Measurements from ENCODE around the gene OR1L8. TPM values are rescaled to one million over a fixed set of nuclear protein-coding genes. Genes with fewer than 3 reads are reported as not detected.
"Not testable (repeated sequence)": the region's sequence is repeated elsewhere in the genome, so short reads cannot be mapped to it uniquely, and the experiment has no call there.

The OR1L8 gene
- total and polyA plus RNA-seq, 2 donors from 2014 or later, result not detected

DNA sequence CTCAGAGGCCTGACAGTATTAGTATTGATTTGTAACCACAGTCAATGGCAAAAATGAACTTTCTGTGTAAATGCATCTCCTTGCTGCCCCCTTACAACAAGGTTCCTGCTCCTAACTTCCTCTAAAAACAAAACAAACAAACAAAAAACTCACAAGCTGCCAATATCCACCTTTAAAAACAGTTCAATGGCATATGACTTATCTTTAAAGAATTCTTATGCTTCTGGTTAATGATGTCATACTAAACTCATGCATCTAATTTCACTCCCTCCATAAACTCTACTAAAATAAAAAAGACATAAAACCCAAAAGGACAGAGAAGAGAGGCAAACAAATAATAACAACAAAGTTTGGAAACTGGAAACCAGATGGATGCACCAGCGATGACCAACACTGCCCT lies 47.0 kb downstream of the OR1L8 start:
- Histone ChIP-seq H3K36me3 (ENCODE audit: control insufficient read depth in 2 of 3, insufficient read depth in 3 of 3, low read length in 3 of 3) (no peaks in the 10 kb centered on the region), H3K9ac (ENCODE audit: low read length in 3 of 3) (no peak overlapping the region), H3K9me3 (ENCODE audit: control insufficient read depth in 2 of 3, insufficient read depth in 1 of 3, low read length in 3 of 3) (no peaks in the 10 kb centered on the region), H3K4me3 (ENCODE audit: low read length in 3 of 3) (no peak overlapping the region), H3K27ac (ENCODE audit: low read depth in 2 of 2, low read length in 2 of 2) (no peak overlapping the region), H3K27me3 (ENCODE audit: control insufficient read depth, insufficient read depth, low read length) (no peaks in the 10 kb centered on the region), H3K4me1 (ENCODE audit: control insufficient read depth in 2 of 3, insufficient read depth in 2 of 3, low read depth in 1 of 3, low read length in 3 of 3) (no peaks in the 10 kb centered on the region)
- no peak for DNase-seq
- no peak for FAIRE-seq
- TF ChIP-seq, protein P1, sequence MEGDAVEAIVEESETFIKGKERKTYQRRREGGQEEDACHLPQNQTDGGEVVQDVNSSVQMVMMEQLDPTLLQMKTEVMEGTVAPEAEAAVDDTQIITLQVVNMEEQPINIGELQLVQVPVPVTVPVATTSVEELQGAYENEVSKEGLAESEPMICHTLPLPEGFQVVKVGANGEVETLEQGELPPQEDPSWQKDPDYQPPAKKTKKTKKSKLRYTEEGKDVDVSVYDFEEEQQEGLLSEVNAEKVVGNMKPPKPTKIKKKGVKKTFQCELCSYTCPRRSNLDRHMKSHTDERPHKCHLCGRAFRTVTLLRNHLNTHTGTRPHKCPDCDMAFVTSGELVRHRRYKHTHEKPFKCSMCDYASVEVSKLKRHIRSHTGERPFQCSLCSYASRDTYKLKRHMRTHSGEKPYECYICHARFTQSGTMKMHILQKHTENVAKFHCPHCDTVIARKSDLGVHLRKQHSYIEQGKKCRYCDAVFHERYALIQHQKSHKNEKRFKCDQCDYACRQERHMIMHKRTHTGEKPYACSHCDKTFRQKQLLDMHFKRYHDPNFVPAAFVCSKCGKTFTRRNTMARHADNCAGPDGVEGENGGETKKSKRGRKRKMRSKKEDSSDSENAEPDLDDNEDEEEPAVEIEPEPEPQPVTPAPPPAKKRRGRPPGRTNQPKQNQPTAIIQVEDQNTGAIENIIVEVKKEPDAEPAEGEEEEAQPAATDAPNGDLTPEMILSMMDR (IDR thresholded peaks at IDR 0.05; ENCODE audit: borderline replicate concordance, extremely low read depth, insufficient read depth), result no peak
- intact Hi-C loops (cut with DNase I), result no loop called here

DNA sequence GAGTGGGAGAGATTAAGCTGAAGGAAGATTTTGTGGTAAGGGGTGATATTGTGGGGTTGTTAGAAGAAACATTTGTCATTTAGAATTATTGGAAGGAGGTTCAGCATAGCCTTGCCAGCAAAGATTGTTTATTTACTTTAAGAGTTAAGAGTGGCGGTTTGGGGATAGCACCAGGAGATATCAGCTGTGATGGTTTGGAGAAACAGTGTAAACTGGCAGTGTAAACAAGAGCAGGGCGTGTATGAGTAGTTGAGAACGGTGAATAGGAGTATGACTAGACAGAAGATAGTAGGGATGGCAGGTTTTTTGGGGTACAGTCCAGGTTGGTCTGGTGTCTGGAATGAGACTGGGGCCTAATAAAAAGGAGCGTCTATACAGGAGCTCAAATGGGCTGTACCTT lies 52.0 kb downstream of the OR1L8 start:
- H3K9me3 ChIP-seq (ENCODE audit: control insufficient read depth in 2 of 3, insufficient read depth in 1 of 3, low read length in 3 of 3); intact Hi-C loops (cut with DNase I); H3K27ac ChIP-seq (ENCODE audit: low read depth in 2 of 2, low read length in 2 of 2); H3K27me3 ChIP-seq (ENCODE audit: control insufficient read depth, insufficient read depth, low read length); FAIRE-seq; H3K4me3 ChIP-seq (ENCODE audit: low read length in 3 of 3); H3K36me3 ChIP-seq (ENCODE audit: control insufficient read depth in 2 of 3, insufficient read depth in 3 of 3, low read length in 3 of 3); H3K4me1 ChIP-seq (ENCODE audit: control insufficient read depth in 2 of 3, insufficient read depth in 2 of 3, low read depth in 1 of 3, low read length in 3 of 3); H3K9ac ChIP-seq (ENCODE audit: low read length in 3 of 3); DNase-seq: not testable (repeated sequence)

DNA sequence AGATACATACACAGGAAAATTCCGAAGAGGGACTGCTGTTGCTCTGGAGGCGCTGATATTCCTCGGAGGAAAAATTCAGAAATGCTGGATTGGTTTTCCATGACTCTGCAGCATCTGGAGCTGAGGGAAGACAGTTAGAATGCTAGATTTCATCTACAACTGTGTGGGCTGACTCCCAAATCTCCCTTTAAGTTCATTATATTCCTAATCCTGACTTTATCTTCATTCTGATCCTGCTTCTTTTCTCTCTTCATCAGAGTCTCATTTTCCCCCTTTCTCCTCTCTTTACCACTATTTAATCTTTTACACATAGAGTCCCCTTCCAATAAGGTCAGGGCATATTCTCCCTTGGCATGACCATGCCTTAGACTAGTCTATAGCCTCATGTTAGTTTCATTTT lies 56.0 kb downstream of the OR1L8 start, which contains the start of gene OR1N1:
Gene OR1N1 (minus strand): TSS at position 101 of the 400 bp plus-strand sequence. CDS start 0 bp downstream, at position 101.
- no peak for DNase-seq
- H3K4me3 ChIP-seq (ENCODE audit: low read length in 3 of 3), result no peak within 1 kb of the TSS
- H3K36me3 ChIP-seq (ENCODE audit: control insufficient read depth in 2 of 3, insufficient read depth in 3 of 3, low read length in 3 of 3), result no peaks in the 10 kb centered on the region
- intact Hi-C loops (cut with DNase I), result no loop called here
- H3K9me3 ChIP-seq (ENCODE audit: control insufficient read depth in 2 of 3, insufficient read depth in 1 of 3, low read length in 3 of 3), result no peaks in the 10 kb centered on the region
- TF ChIP-seq, protein P1 (IDR thresholded peaks at IDR 0.05; ENCODE audit: borderline replicate concordance, extremely low read depth, insufficient read depth), result no peak
- no peak within 1 kb of the TSS for H3K27ac ChIP-seq (ENCODE audit: low read depth in 2 of 2, low read length in 2 of 2)
- H3K4me1 ChIP-seq (ENCODE audit: control insufficient read depth in 2 of 3, insufficient read depth in 2 of 3, low read depth in 1 of 3, low read length in 3 of 3), result no peaks in the 10 kb centered on the region
- H3K9ac ChIP-seq (ENCODE audit: low read length in 3 of 3), result no peak within 1 kb of the TSS
- no peaks in the 10 kb centered on the region for H3K27me3 ChIP-seq (ENCODE audit: control insufficient read depth, insufficient read depth, low read length)
- FAIRE-seq, result no peak

DNA sequence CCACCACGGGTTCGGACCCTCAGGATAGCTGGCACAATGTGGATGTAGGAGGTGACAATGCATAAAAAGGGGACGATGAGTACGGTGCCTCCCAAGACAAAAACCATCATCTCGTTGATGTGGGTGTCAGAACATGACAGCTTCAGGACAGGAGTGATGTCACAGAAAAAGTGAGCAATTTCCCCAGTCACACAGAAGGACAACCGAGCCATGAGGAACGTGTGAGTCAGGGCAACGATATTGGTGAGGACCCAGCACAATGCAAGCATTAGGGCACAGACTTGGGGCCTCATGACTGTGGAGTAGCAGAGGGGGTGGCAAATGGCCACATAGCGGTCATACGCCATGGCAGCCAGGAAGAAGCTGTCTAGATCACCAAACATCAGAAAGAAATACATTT lies 56.6 kb downstream of the OR1L8 start:
- Histone ChIP-seq H3K27ac (ENCODE audit: low read depth in 2 of 2, low read length in 2 of 2) (no peak overlapping the region), H3K36me3 (ENCODE audit: control insufficient read depth in 2 of 3, insufficient read depth in 3 of 3, low read length in 3 of 3) (no peaks in the 10 kb centered on the region), H3K9me3 (ENCODE audit: control insufficient read depth in 2 of 3, insufficient read depth in 1 of 3, low read length in 3 of 3) (no peaks in the 10 kb centered on the region), H3K27me3 (ENCODE audit: control insufficient read depth, insufficient read depth, low read length) (no peaks in the 10 kb centered on the region), H3K4me3 (ENCODE audit: low read length in 3 of 3) (no peak overlapping the region), H3K4me1 (ENCODE audit: control insufficient read depth in 2 of 3, insufficient read depth in 2 of 3, low read depth in 1 of 3, low read length in 3 of 3) (no peaks in the 10 kb centered on the region), H3K9ac (ENCODE audit: low read length in 3 of 3) (no peak overlapping the region)
- no peak for FAIRE-seq
- DNase-seq, result no peak
- TF ChIP-seq, protein P1 (IDR thresholded peaks at IDR 0.05; ENCODE audit: borderline replicate concordance, extremely low read depth, insufficient read depth), result no peak
- intact Hi-C loops (cut with DNase I), result no loop called here

Measured in kidney (tissue), 14 donors.